Naive thymus-derived CD4-positive, alpha-beta T cell (primary cell): ENCODE measurements around the gene KDSR. TPM values are rescaled to one million over a fixed set of nuclear protein-coding genes. Genes with fewer than 3 reads are reported as not detected.

Source experiments
- ATAC-seq: fragments of 150-1000 bp; cut with Tn5 transposase; 2 replicates; pipeline ENCODE4 v1.10.0; 2021; ENCODE audit warnings: mild to moderate bottlenecking, moderate library complexity
- CTCF ChIA-PET: fragments of 350-600 bp; sonication (Branson Sonifier 250); formaldehyde crosslinking; loops from one replicate; lab custom pipeline; 2021; ENCODE audit warnings: antibody characterized with exemption; lab: Charles Lee
- POLR2A ChIA-PET: fragments of 350-600 bp; sonication (Branson Sonifier 250); formaldehyde crosslinking; loops from one replicate; lab custom pipeline; 2021; ENCODE audit warnings: antibody characterized with exemption, inconsistent platforms; lab: Charles Lee
- DNase-seq, 9 donors: peaks; one replicate each; pipeline versions ENCODE4 v3.0.0 to v3.0.0-alpha.2; 2020 to 2022; ENCODE audit warnings: mixed read lengths in 1 of 9
- H3K27ac ChIP-seq: one replicate; pipeline ENCODE4 v1.7.0; 2013; ENCODE audit warnings: mild to moderate bottlenecking, low read depth, low read length, moderate library complexity
- H3K27me3 ChIP-seq, 2 donors: one replicate each; pipeline ENCODE4 v1.7.0; 2013; ENCODE audit warnings: low read length in 2 of 2, mild to moderate bottlenecking in 2 of 2, moderate library complexity in 2 of 2; ENCODE audit not compliant: control insufficient read depth in 2 of 2, insufficient read depth in 2 of 2
- H3K36me3 ChIP-seq, 3 experiments: 1 replicate in 2 of 3; 2 replicates in 1 of 3; pipeline ENCODE4 v1.7.0; 2013; ENCODE audit warnings: low read length in 3 of 3, mild to moderate bottlenecking in 3 of 3, moderate library complexity in 1 of 3; ENCODE audit not compliant: insufficient read depth in 3 of 3, control insufficient read depth in 2 of 3
- H3K4me1 ChIP-seq, 2 donors: one replicate each; pipeline ENCODE4 v1.7.0; 2013; ENCODE audit warnings: low read length in 2 of 2, mild to moderate bottlenecking in 2 of 2, moderate library complexity in 1 of 2; ENCODE audit not compliant: control insufficient read depth in 2 of 2, insufficient read depth in 2 of 2
- H3K4me3 ChIP-seq: 2 replicates; pipeline ENCODE4 v1.7.0; 2013; ENCODE audit warnings: mild to moderate bottlenecking, low read length
- H3K9me3 ChIP-seq, 3 experiments: 1 replicate in 2 of 3; 2 replicates in 1 of 3; pipeline ENCODE4 v1.7.0; 2013; ENCODE audit warnings: low read length in 3 of 3; ENCODE audit not compliant: control insufficient read depth in 2 of 3
- H3K27ac Mint-ChIP-seq, 9 donors: one replicate each; pipeline ENCODE4 v1.8.0; 2020 to 2022; ENCODE audit warnings: mixed read lengths in 9 of 9, mild to moderate bottlenecking in 8 of 9, moderate library complexity in 5 of 9, inconsistent platforms in 2 of 9
- H3K27me3 Mint-ChIP-seq, 5 donors: one replicate each; pipeline ENCODE4 v1.8.0; 2021 to 2022; ENCODE audit warnings: mixed read lengths in 5 of 5, mild to moderate bottlenecking in 1 of 5
- H3K36me3 Mint-ChIP-seq, 5 donors: one replicate each; pipeline ENCODE4 v1.8.0; 2020 to 2022; ENCODE audit warnings: mixed read lengths in 5 of 5, mild to moderate bottlenecking in 3 of 5, inconsistent platforms in 1 of 5
- H3K4me1 Mint-ChIP-seq, 7 donors: one replicate each; pipeline ENCODE4 v1.8.0; 2020 to 2022; ENCODE audit warnings: mixed read lengths in 7 of 7, mild to moderate bottlenecking in 3 of 7, inconsistent platforms in 1 of 7
- H3K4me3 Mint-ChIP-seq, 10 donors: one replicate each; pipeline ENCODE4 v1.8.0; 2020 to 2022; ENCODE audit warnings: mild to moderate bottlenecking in 10 of 10, mixed read lengths in 10 of 10, moderate library complexity in 6 of 10, inconsistent platforms in 2 of 10
- H3K9me3 Mint-ChIP-seq, 11 donors: one replicate each; pipeline ENCODE4 v1.8.0; 2020 to 2022; ENCODE audit warnings: mixed read lengths in 11 of 11, mild to moderate bottlenecking in 4 of 11, inconsistent platforms in 1 of 11, moderate library complexity in 1 of 11
- intact Hi-C, 2 donors: fragments of 100-400 bp; cut with micrococcal nuclease; formaldehyde crosslinking; loops; one replicate each; pipeline ENCODE4 v1.15.1; 2023
- polyA plus RNA-seq, 2 donors: library from polyadenylated mRNA; unstranded; fragments of 300-500 nt; fragmentation: Illumina TruSeq; gene quantifications; one replicate each; pipeline ENCODE4 v1.2.3, GENCODE V29; 2021
- total RNA-seq, 6 experiments: library from RNA in 5 of 6; stranded (reverse) in 5 of 6; gene quantifications; 1 replicate in 5 of 6; 2 replicates in 1 of 6; pipeline ENCODE4 v1.2.3 and lab custom pipeline; 2021 to 2026

Gene KDSR
- total and polyA plus RNA-seq, 7 experiments from 2014 or later = 24.4 to 62.4 (median 48.7) TPM

DNA sequence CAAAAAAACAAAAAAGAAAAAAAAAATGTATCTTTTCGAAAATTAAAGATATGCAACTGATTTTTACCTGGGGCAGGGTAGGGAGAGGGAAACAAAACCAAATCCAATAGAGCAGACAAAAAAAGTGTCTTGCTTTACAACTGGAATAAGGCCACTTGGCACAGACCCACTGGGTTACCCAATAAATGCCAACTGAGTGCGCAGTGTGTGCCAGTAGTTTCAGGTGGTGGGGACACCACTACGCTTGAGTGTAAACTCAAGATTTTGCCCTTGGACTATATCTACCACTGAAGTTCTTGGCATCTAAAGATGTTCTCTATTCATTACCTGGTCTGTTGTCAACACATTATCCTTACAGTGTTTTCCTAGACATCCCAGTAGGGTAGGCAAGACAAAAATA is 39.0 kb upstream of the KDSR start:
- Histone ChIP-seq H3K36me3 (peaks cover 16 to 84% (median 34%) of the 10 kb centered on the region in 3 experiments), H3K27me3 (no peaks in the 10 kb centered on the region), H3K9me3 (no peaks in the 10 kb centered on the region), H3K4me1 (peaks cover 5 to 9% of the 10 kb centered on the region in 2 donors), H3K4me3 (no peak overlapping the region), H3K27ac (no peak overlapping the region)
- Mint-ChIP-seq H3K4me1 (peaks cover 5 to 41% (median 34%) of the 10 kb centered on the region in 7 donors), H3K36me3 (peaks cover 9 to 60% (median 35%) of the 10 kb centered on the region in 5 donors), H3K4me3 (no peak overlapping the region), H3K27ac (no peak overlapping the region), H3K27me3 (no peaks in the 10 kb centered on the region), H3K9me3 (no peaks in the 10 kb centered on the region)
- intact Hi-C loops = loop anchor here in 1 of 2 donors (5.0 kb wide), 1 partner anchor 39 kb away; the partner anchor contains the start of gene KDSR
- ChIA-PET POLR2A (no interaction called here), CTCF (no interaction called here)
- DNase-seq (no peak), ATAC-seq (no peak)

DNA sequence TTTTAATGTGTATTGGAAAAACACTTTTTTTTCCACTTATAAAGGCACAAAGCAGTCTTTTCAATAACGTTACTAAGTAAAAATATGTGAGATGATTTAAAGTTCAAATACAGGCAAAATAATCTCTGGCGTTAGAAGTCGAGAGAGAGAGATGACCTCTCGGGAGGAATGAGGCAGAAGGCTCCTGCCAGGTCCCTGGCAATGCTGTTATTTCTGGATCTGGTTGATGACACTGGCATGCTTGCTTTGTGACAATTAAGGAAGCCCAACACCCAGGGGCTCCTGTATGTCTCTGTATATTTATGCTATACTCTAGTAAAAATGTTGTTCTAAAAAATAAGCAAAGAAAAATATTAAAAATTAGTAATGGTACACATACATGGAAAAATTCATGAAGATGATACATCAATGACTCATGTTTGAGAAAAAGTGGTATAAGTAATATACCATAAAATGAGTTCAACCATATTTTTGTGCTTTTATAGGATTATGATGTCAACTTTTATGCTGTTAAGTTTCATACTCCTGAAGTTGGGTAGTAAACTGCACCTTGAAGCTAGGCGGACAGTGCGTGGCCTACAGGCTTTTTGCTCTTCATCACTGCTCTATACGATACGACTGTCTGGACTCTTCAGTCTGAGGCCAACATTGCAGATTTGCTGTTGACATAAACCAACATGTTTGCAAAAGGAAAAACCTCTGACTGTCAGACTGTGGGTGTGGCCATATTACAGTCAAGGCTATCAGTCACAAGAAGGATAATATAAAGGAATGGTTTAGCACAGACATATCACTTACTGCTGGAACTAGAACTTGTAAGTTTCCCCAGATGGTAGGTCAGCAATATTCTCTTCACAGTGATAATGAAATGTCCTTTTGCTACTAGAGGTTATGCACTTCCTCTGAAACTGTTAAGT is 35.5 kb upstream of the KDSR start:
- no peak for ATAC-seq
- intact Hi-C loops = no loop called here
- Histone ChIP-seq H3K27ac (no peak overlapping the region), H3K36me3 (peaks cover 5 to 57% (median 25%) of the 10 kb centered on the region in 3 experiments), H3K9me3 (no peaks in the 10 kb centered on the region), H3K4me3 (no peak overlapping the region), H3K4me1 (no peaks in the 10 kb centered on the region), H3K27me3 (no peaks in the 10 kb centered on the region)
- H3K27me3 Mint-ChIP-seq = no peaks in the 10 kb centered on the region
- H3K27ac Mint-ChIP-seq = peak overlapping the region in 2 of 9 donors; percentile 15 to 32
- CTCF ChIA-PET = no interaction called here
- no peak for DNase-seq
- no peak overlapping the region for H3K4me3 Mint-ChIP-seq
- no peaks in the 10 kb centered on the region for H3K9me3 Mint-ChIP-seq
- peaks cover 1 to 23% (median 9%) of the 10 kb centered on the region in 7 donors for H3K4me1 Mint-ChIP-seq
- peaks cover 8 to 60% (median 34%) of the 10 kb centered on the region in 5 donors for H3K36me3 Mint-ChIP-seq
- POLR2A ChIA-PET = interaction anchor here (1.3 kb wide), 1 partner anchor 58 kb away, joined by 3 read pairs; no protein-coding TSS in a partner anchor

DNA sequence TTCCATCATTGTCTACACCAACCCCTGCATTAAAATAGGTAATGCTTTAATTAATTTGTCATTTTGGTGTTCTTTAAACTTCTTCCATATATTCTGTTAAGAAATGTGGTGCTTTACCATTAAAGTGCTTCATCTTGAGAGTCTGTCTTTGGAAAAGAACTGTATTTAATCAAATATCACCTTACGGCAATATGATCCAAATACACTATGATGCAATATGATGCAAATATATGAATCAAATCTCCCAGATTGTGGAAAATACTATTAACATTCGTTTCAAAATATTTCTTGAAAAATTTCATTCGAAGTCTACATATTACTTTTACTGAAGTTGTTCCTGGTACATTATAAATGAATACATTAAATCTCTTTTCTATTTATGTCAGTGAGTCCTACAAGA is 32.3 kb upstream of the KDSR start:
- H3K27ac Mint-ChIP-seq = no peak overlapping the region
- H3K36me3 Mint-ChIP-seq = peaks cover 8 to 50% (median 28%) of the 10 kb centered on the region in 5 donors
- intact Hi-C loops = no loop called here
- DNase-seq (no peak), ATAC-seq (no peak)
- no peaks in the 10 kb centered on the region for H3K9me3 ChIP-seq
- no peaks in the 10 kb centered on the region for H3K9me3 Mint-ChIP-seq
- ChIA-PET POLR2A (no interaction called here), CTCF (no interaction called here)
- peaks cover 0 to 17% (median 8%) of the 10 kb centered on the region in 7 donors for H3K4me1 Mint-ChIP-seq
- H3K27me3 ChIP-seq = no peaks in the 10 kb centered on the region
- H3K4me1 ChIP-seq = no peaks in the 10 kb centered on the region
- H3K36me3 ChIP-seq = peaks cover 13 to 67% (median 25%) of the 10 kb centered on the region in 3 experiments
- H3K4me3 Mint-ChIP-seq = no peak overlapping the region
- H3K27ac ChIP-seq = no peak overlapping the region
- no peak overlapping the region for H3K4me3 ChIP-seq
- no peaks in the 10 kb centered on the region for H3K27me3 Mint-ChIP-seq

DNA sequence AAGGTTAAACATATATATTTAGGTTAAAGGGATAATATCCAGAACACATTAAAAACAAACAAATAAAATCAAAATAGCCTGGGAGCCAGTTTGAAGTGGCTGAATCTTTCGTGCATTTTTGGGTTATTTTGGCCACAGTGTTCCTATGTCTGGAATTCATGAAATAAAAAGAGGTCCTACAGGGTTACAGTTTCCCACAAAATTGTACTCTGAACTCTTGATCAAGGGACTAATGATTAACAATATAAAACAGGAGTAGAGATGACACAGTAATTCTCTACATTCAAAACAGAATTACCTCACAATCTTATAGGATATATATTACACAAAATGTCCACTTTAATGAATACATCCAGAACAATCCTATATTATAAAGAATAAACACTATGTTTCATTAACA is 30.3 kb upstream of the KDSR start:
- H3K4me3 ChIP-seq = no peak overlapping the region
- ChIA-PET POLR2A (no interaction called here), CTCF (no interaction called here)
- no peak overlapping the region for H3K4me3 Mint-ChIP-seq
- ATAC-seq (no peak), DNase-seq (no peak)
- H3K9me3 ChIP-seq = no peaks in the 10 kb centered on the region
- no peaks in the 10 kb centered on the region for H3K27me3 ChIP-seq
- no peak overlapping the region for H3K27ac ChIP-seq
- H3K4me1 Mint-ChIP-seq = peaks cover 0 to 13% (median 8%) of the 10 kb centered on the region in 7 donors
- no peaks in the 10 kb centered on the region for H3K4me1 ChIP-seq
- no peaks in the 10 kb centered on the region for H3K9me3 Mint-ChIP-seq
- H3K27me3 Mint-ChIP-seq = no peaks in the 10 kb centered on the region
- intact Hi-C loops = no loop called here
- H3K27ac Mint-ChIP-seq = no peak overlapping the region
- peaks cover 4 to 35% (median 14%) of the 10 kb centered on the region in 5 donors for H3K36me3 Mint-ChIP-seq
- H3K36me3 ChIP-seq = peaks cover 8 to 57% (median 9%) of the 10 kb centered on the region in 3 experiments

DNA sequence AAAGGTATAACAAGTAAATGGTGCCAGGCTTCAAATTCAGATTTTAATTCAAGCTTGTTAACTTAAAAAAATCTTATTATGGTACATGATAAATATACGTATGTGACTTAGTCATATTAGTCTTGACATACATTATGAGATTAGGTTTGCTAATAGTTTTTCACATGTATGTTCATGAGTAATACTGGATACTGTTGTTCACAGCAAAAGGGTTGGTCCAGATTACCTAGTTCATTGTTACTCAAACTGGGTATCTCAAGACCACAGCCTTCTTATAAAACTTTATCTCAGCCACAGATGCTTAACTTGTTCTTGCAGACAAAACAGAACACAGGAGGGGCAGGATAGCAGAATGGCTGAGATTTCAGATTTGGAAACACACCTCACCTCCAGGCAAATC is 28.5 kb upstream of the KDSR start:
- intact Hi-C loops = loop anchor here in 1 of 2 donors (2.0 kb wide), 1 partner anchor 15 kb away; no protein-coding TSS in a partner anchor
- DNase-seq (no peak), ATAC-seq (no peak)
- Mint-ChIP-seq H3K4me3 (no peak overlapping the region), H3K27ac (no peak overlapping the region), H3K27me3 (no peaks in the 10 kb centered on the region), H3K9me3 (no peaks in the 10 kb centered on the region), H3K4me1 (peaks cover 0 to 8% (median 4%) of the 10 kb centered on the region in 7 donors), H3K36me3 (peaks cover 4 to 30% (median 17%) of the 10 kb centered on the region in 5 donors)
- H3K27me3 ChIP-seq = no peaks in the 10 kb centered on the region
- CTCF ChIA-PET = no interaction called here
- no peak overlapping the region for H3K4me3 ChIP-seq
- H3K36me3 ChIP-seq = peaks cover 7 to 61% (median 16%) of the 10 kb centered on the region in 3 experiments
- H3K27ac ChIP-seq = no peak overlapping the region
- POLR2A ChIA-PET = interaction anchor here (0.7 kb wide), 1 partner anchor 274 kb away, joined by 3 read pairs; no protein-coding TSS in a partner anchor
- no peaks in the 10 kb centered on the region for H3K9me3 ChIP-seq
- H3K4me1 ChIP-seq = no peaks in the 10 kb centered on the region

DNA sequence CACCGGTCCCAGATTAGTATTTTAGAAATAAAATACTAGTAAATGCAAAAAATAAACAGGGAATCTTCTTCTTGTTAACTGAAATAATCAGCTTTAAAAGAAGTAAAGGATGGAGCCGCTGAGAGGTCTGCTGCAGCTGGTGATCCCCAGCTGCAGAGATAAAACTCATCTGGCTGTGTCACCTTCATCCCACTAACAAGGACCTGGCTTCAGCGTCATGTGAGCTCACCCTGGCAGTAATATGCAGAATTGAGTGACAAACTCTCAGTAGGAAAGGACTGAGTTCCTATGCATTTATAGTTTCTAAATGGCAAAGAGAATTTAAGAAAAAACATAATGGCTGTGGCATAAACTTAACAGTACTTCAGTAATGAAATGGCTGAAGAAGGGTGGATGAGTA is 27.9 kb upstream of the KDSR start:
- Histone ChIP-seq H3K4me3 (no peak overlapping the region), H3K4me1 (no peaks in the 10 kb centered on the region), H3K27me3 (no peaks in the 10 kb centered on the region), H3K27ac (no peak overlapping the region), H3K36me3 (peaks cover 7 to 61% (median 16%) of the 10 kb centered on the region in 3 experiments), H3K9me3 (no peaks in the 10 kb centered on the region)
- intact Hi-C loops = loop anchor here in 1 of 2 donors (2.0 kb wide), 1 partner anchor 16 kb away; no protein-coding TSS in a partner anchor
- Mint-ChIP-seq H3K27ac (no peak overlapping the region), H3K9me3 (no peaks in the 10 kb centered on the region), H3K27me3 (no peaks in the 10 kb centered on the region), H3K4me3 (no peak overlapping the region), H3K36me3 (peaks cover 4 to 26% (median 17%) of the 10 kb centered on the region in 5 donors), H3K4me1 (peaks cover 0 to 2% (median 0%) of the 10 kb centered on the region in 7 donors)
- ATAC-seq = no peak
- ChIA-PET POLR2A (interaction anchor here (0.7 kb wide), 1 partner anchor 273 kb away, joined by 3 read pairs; no protein-coding TSS in a partner anchor), CTCF (no interaction called here)
- no peak for DNase-seq
